Suppressor macrophage (primary cell): Measurements from ENCODE around the gene FAM167B.

Source experiments
- DNase-seq, 4 experiments: peaks; one replicate each; pipeline ENCODE4 v3.0.0-alpha.2; 2020 to 2022
- total RNA-seq, 17 experiments: gene quantifications; one replicate each; lab custom pipeline; 2026; ENCODE audit warnings: mixed read lengths in 6 of 17, inconsistent platforms in 3 of 17; lab: John Stamatoyannopoulos, UW

The FAM167B gene
- 0 to 0.33 (median 0) reads per million in 17 experiments for total RNA-seq

- no peak for DNase-seq
These were observed at the start of gene FAM167B for GRCh38 chr1:32246888-32247273. Gene FAM167B (plus strand): TSS chr1:32247222. CDS start chr1:32247422, 200 bp downstream.

- DNase-seq: no peak
These were observed 49.2 kb upstream of the FAM167B start for GRCh38 chr1:32197837-32198236.

- DNase-seq: no peak
These were observed 48.6 kb upstream of the FAM167B start for GRCh38 chr1:32198237-32199042.

GRCh38 chr1:32199043-32199716, 47.8 kb upstream of the FAM167B start:
- no peak for DNase-seq

- no peak for DNase-seq
These were observed 47.3 kb upstream of the FAM167B start for GRCh38 chr1:32199717-32200072.

- DNase-seq: peak; percentile 48 to 68 (median 64)
These were observed 46.6 kb upstream of the FAM167B start, which contains the start of gene CCDC28B for GRCh38 chr1:32200226-32201010. Gene CCDC28B (plus strand): TSS chr1:32200595. CDS start chr1:32201936, 1,341 bp downstream.

GRCh38 chr1:32201011-32201855, 45.8 kb upstream of the FAM167B start:
- DNase-seq: peak; percentile 43 to 69 (median 60)

- DNase-seq: no peak
These were observed 42.1 kb upstream of the FAM167B start for GRCh38 chr1:32204943-32205361.

- peak; percentile 85 to 94 (median 90) for DNase-seq
These were observed 41.3 kb upstream of the FAM167B start, which contains the start of gene IQCC for GRCh38 chr1:32205401-32206370. Gene IQCC (plus strand): TSS chr1:32205671. CDS start chr1:32205682, 11 bp downstream.

- no peak for DNase-seq
These were observed 38.6 kb upstream of the FAM167B start for GRCh38 chr1:32208469-32208868.

- DNase-seq: no peak
These were observed 38.1 kb upstream of the FAM167B start, which contains the start of gene DCDC2B for GRCh38 chr1:32208891-32209328. Gene DCDC2B (plus strand): TSS chr1:32209089. CDS start chr1:32209094, 5 bp downstream.

- peak; percentile 67 to 78 (median 72) for DNase-seq
These were observed 31.2 kb upstream of the FAM167B start for GRCh38 chr1:32215629-32216480.

- peak in 3 of 4 experiments; percentile 50 to 57 (median 50) for DNase-seq
These were observed 30.5 kb upstream of the FAM167B start for GRCh38 chr1:32216566-32216965.

- DNase-seq: no peak
These were observed 28.0 kb upstream of the FAM167B start for GRCh38 chr1:32219022-32219421.

GRCh38 chr1:32220746-32221580, 26.1 kb upstream of the FAM167B start:
- DNase-seq: no peak

- no peak for DNase-seq
These were observed 25.4 kb upstream of the FAM167B start for GRCh38 chr1:32221581-32221979.

GRCh38 chr1:32221980-32222755, 24.9 kb upstream of the FAM167B start, which contains the start of the genes EIF3I and TMEM234:
Gene EIF3I (plus strand): TSS chr1:32222407. CDS start chr1:32222442, 35 bp downstream.
Gene TMEM234 (minus strand): TSS chr1:32222353. CDS start chr1:32222322, 31 bp downstream.
- DNase-seq: peak; percentile 93 to 96 (median 96)
